Mesothelial cell of epicardium (in vitro differentiated cells): Measurements from ENCODE around the gene UBE2E1. TPM values are rescaled to one million over a fixed set of nuclear protein-coding genes. Genes with fewer than 3 reads are reported as not detected.

Experiments
- DNase-seq, 2 experiments: peaks; one replicate each; pipeline ENCODE4 v3.0.0; 2021; ENCODE audit warnings: low spot score in 2 of 2; ENCODE audit not compliant: unreplicated experiment in 2 of 2
- H3K27ac Mint-ChIP-seq: 2 replicates; pipeline ENCODE4 v1.8.0; 2021; ENCODE audit warnings: mixed read lengths
- H3K27me3 Mint-ChIP-seq: 2 replicates; pipeline ENCODE4 v1.8.0; 2021; ENCODE audit warnings: low read depth, mixed read lengths
- H3K36me3 Mint-ChIP-seq: 2 replicates; pipeline ENCODE4 v1.8.0; 2021; ENCODE audit warnings: mixed read lengths
- H3K4me1 Mint-ChIP-seq: 2 replicates; pipeline ENCODE4 v1.8.0; 2021; ENCODE audit warnings: mixed read lengths
- H3K4me3 Mint-ChIP-seq: 2 replicates; pipeline ENCODE4 v1.8.0; 2021; ENCODE audit warnings: mild to moderate bottlenecking, moderate library complexity, mixed read lengths
- H3K9me3 Mint-ChIP-seq: 2 replicates; pipeline ENCODE4 v1.8.0; 2021; ENCODE audit warnings: mixed read lengths
- total RNA-seq: library from RNA; stranded (reverse); gene quantifications from 3 replicates; pipeline ENCODE4 v1.2.1, GENCODE V29; 2021
- TF ChIP-seq, protein P1 (sequence below): fragments of 200-600 bp; sonication (generic); IDR thresholded peaks from one replicate; pipeline ENCODE4 v1.5.0; 2021; ENCODE audit warnings: antibody characterized with exemption; ENCODE audit not compliant: unreplicated experiment

Gene UBE2E1
- total RNA-seq, 1 donor from 2014 or later, result 89.9 TPM

DNA sequence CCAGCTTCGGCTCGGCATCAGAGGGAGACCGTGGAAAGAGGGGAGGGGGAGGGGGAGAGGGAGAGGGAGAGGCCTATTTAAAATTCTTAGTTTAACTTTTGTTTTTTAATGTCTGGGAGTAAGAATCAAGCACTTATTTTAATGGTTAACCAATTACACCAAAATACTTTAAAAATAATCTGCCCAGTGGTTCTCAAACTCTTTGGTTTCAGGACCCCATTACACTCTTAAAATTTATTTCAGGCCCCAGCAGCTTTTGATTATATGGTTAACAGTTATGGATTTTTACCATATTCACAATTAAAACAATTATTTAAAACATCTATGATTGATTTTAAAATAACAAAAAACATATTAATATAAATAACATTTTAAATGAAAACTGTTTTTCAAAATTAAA is 66.6 kb downstream of the UBE2E1 start:
- no peak for DNase-seq
- no peak overlapping the region for H3K4me3 Mint-ChIP-seq
- H3K36me3 Mint-ChIP-seq, result peaks cover 2% of the 10 kb centered on the region
- no peak overlapping the region for H3K27ac Mint-ChIP-seq
- H3K9me3 Mint-ChIP-seq, result no peaks in the 10 kb centered on the region
- TF ChIP-seq, protein P1, sequence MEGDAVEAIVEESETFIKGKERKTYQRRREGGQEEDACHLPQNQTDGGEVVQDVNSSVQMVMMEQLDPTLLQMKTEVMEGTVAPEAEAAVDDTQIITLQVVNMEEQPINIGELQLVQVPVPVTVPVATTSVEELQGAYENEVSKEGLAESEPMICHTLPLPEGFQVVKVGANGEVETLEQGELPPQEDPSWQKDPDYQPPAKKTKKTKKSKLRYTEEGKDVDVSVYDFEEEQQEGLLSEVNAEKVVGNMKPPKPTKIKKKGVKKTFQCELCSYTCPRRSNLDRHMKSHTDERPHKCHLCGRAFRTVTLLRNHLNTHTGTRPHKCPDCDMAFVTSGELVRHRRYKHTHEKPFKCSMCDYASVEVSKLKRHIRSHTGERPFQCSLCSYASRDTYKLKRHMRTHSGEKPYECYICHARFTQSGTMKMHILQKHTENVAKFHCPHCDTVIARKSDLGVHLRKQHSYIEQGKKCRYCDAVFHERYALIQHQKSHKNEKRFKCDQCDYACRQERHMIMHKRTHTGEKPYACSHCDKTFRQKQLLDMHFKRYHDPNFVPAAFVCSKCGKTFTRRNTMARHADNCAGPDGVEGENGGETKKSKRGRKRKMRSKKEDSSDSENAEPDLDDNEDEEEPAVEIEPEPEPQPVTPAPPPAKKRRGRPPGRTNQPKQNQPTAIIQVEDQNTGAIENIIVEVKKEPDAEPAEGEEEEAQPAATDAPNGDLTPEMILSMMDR, result no peak
- H3K4me1 Mint-ChIP-seq, result peaks cover 17% of the 10 kb centered on the region
- H3K27me3 Mint-ChIP-seq, result no peaks in the 10 kb centered on the region

DNA sequence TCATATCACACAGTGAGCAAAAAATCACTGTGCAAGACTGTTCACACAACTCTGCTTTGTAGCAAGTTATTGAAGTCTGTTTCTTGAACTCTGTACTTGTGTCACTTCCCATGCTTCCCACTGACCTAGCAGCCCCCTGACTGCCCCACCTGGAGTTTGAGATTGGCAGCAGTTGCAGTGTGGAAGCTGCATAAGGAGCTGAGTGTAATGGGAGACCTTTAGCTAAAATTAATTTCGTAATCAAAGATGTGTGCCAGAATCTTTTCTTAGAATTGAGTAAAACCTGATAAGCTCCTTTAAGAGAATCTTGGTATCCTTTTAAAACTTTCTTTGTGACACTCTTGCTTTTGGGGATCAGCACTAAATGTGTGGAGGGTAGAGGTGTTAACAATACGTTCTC is 68.2 kb downstream of the UBE2E1 start:
- H3K4me3 Mint-ChIP-seq, result no peak overlapping the region
- H3K36me3 Mint-ChIP-seq, result peaks cover 12% of the 10 kb centered on the region
- H3K27ac Mint-ChIP-seq, result peak overlapping the region; percentile 34
- H3K9me3 Mint-ChIP-seq, result peaks cover 8% of the 10 kb centered on the region
- TF ChIP-seq, protein P1, result no peak
- DNase-seq, result no peak
- peaks cover 5% of the 10 kb centered on the region for H3K4me1 Mint-ChIP-seq
- H3K27me3 Mint-ChIP-seq, result no peaks in the 10 kb centered on the region

DNA sequence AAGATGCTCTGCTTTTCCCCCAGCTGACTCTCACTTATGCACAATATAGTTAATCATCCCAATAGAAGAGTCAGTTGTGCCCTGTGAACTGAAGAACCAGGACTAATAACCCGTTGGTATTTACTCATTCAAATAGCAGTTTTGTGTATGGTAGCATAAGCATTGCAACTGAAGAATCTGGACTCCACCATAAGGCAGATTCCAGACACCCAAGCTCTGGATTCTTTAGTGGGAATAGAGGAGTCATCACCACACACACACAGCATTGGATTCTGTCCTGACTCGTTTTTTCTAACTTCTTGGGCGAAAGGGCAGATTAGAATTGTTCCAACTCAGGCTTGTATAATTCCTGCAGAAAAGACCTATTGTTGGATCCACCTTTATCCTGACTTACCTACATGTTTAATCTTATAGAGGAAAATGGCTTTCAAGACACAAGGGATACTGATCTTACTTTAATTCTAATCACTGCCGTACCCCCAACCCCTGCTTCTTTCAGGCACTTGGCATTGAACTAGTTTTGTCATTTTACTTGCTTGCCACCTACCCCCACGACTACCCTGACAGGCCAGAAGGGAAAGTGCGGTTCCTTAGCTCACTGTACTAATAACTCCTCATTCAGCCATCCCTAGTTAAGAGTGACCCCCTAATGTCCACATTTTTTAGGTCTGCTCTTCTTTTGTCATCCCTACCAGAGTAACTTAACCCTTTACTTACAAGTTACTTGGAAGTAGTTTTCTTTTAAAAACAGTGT is 68.8 kb downstream of the UBE2E1 start:
- DNase-seq, result no peak
- Mint-ChIP-seq H3K27me3 (no peaks in the 10 kb centered on the region), H3K4me1 (peaks cover 5% of the 10 kb centered on the region), H3K9me3 (peaks cover 13% of the 10 kb centered on the region), H3K36me3 (peaks cover 18% of the 10 kb centered on the region), H3K27ac (peak overlapping the region; percentile 19), H3K4me3 (no peak overlapping the region)
- TF ChIP-seq, protein P1, result no peak

DNA sequence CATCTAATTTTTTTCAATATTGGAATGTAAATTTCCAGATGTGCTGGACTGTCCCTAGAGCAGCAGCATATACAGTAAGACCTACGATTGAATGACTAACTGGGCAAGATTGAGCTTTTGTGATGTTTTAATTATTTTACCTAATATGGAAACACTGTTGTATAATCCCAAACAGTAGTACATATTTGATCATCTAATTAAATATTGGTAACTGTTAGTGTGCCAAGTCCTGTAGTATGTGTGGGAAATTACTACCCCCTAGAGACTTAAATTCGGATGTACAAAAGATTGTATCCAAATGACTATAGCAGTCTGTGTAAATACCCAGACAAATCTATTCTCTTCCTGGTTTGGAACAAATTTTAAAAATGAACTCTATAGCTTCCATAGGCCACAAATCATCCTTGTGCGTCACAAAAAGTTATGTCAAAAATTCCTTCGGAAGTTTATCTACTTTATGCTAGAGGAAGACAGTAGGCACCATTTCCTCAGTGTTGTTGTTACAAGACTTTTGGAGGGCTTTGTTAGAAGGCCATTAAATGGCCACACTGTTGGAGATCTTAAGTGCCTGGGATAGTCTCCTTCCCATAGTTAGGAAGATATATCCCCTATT is 69.5 kb downstream of the UBE2E1 start:
- no peak overlapping the region for H3K4me3 Mint-ChIP-seq

DNA sequence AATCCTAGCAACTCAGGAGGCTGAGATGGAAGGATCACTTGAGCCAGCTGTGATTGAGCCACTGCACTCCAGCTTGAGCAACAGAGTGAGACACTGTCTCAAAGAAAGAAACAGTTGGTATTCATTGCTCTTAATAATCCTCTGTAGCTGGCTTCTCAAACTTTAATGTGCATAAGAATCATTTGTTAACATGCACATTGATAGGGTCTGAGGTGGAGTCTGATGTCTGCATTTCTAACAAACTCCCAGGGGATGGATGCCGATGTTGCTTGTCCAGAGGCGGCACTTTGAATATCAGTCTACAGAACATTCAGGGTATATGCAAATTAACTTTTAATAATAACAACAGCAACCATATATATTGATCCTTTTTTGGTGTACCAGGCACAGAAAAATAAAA is 71.2 kb downstream of the UBE2E1 start:
- TF ChIP-seq, protein P1, result no peak
- peaks cover 3% of the 10 kb centered on the region for H3K4me1 Mint-ChIP-seq
- H3K27ac Mint-ChIP-seq, result no peak overlapping the region
- H3K27me3 Mint-ChIP-seq, result no peaks in the 10 kb centered on the region
- no peak overlapping the region for H3K4me3 Mint-ChIP-seq
- H3K36me3 Mint-ChIP-seq, result peaks cover 27% of the 10 kb centered on the region
- no peak for DNase-seq
- H3K9me3 Mint-ChIP-seq, result peaks cover 20% of the 10 kb centered on the region

More for the DNA sequence above, 69.5 kb downstream of the UBE2E1 start:
- peaks cover 20% of the 10 kb centered on the region for H3K36me3 Mint-ChIP-seq
- H3K27me3 Mint-ChIP-seq, result no peaks in the 10 kb centered on the region
- peaks cover 3% of the 10 kb centered on the region for H3K4me1 Mint-ChIP-seq
- TF ChIP-seq, protein P1, result no peak
- peaks cover 14% of the 10 kb centered on the region for H3K9me3 Mint-ChIP-seq
- H3K27ac Mint-ChIP-seq, result no peak overlapping the region
- DNase-seq, result no peak
